ENCODE measurements around the gene TEX14.

TEX14 gene

DNA sequence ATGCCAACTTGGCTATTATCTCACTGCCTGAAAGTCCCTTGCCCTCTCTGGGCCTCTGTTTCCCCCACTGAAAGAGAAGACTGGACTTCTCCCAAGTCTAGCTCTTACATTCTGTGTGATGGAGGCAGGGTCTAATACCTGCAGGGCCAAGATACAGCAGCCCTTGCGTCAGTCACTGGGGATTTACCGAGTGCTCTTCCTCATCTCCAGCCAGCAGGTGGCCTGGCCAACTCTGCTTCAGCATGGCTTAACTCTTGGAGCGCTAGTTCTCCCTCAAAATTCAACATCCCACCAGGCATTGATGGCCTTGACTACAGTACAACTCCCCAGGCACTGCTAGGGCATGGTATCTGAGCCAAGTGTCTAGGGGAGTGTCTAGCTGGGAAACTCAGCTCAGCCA is 157.5 kb downstream of the TEX14 start:
- peak overlapping the region; percentile 92 for H3K27ac ChIP-seq
- peak; percentile 69 for TF ChIP-seq CTCF (IDR thresholded peaks at IDR 0.05; ENCODE audit: low read depth, low read length)
- H3K36me3 ChIP-seq = no peaks in the 10 kb centered on the region
- H3K27me3 ChIP-seq (ENCODE audit: insufficient read depth, low read depth, severe bottlenecking) = no peaks in the 10 kb centered on the region
- no peaks in the 10 kb centered on the region for H3K9me3 ChIP-seq (ENCODE audit: severe bottlenecking)
- H3K4me3 ChIP-seq (ENCODE audit: low read depth, low read length) = no peak overlapping the region
- peak; percentile 55 for DNase-seq

GRCh38 chr17:58533616-58534188 is 158.1 kb downstream of the TEX14 start:
- no peaks in the 10 kb centered on the region for H3K36me3 ChIP-seq
- no peak overlapping the region for H3K4me3 ChIP-seq (ENCODE audit: low read depth, low read length)
- no peak for DNase-seq
- no peaks in the 10 kb centered on the region for H3K27me3 ChIP-seq (ENCODE audit: insufficient read depth, low read depth, severe bottlenecking)
- no peak for TF ChIP-seq CTCF (IDR thresholded peaks at IDR 0.05; ENCODE audit: low read depth, low read length)
- H3K9me3 ChIP-seq (ENCODE audit: severe bottlenecking) = no peaks in the 10 kb centered on the region
- peak overlapping the region; percentile 92 for H3K27ac ChIP-seq

DNA sequence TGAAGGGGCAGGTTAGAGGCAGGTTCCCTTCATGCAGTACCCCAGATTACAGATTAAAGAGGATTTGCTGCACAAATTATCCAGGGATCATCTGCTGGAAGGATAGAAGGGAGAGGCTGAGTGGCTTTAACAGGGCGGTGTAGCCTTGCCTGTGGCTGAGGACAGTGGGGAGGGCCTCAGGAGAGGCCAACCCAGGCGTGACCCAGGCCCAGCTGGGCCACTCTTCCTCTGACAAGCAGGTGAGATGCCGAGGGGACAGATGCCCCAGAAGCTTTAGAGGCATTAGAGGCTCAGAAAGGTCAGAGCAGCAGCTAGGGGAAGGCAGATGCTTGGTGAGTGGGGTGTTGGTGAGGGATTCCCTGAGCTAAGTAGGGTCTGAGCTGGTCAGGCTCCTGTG is 159.3 kb downstream of the TEX14 start:
- Histone ChIP-seq H3K4me3 (ENCODE audit: low read depth, low read length) (peak overlapping the region; percentile 82), H3K27me3 (ENCODE audit: insufficient read depth, low read depth, severe bottlenecking) (no peaks in the 10 kb centered on the region), H3K9me3 (ENCODE audit: severe bottlenecking) (no peaks in the 10 kb centered on the region), H3K36me3 (no peaks in the 10 kb centered on the region), H3K27ac (peak overlapping the region; percentile 95)
- 0 out of 2 replicates have a peak, but pooled peaks have one; percentile 1 for TF ChIP-seq CTCF (IDR thresholded peaks at IDR 0.05; ENCODE audit: low read depth, low read length)
- DNase-seq = peak; percentile 99

DNA sequence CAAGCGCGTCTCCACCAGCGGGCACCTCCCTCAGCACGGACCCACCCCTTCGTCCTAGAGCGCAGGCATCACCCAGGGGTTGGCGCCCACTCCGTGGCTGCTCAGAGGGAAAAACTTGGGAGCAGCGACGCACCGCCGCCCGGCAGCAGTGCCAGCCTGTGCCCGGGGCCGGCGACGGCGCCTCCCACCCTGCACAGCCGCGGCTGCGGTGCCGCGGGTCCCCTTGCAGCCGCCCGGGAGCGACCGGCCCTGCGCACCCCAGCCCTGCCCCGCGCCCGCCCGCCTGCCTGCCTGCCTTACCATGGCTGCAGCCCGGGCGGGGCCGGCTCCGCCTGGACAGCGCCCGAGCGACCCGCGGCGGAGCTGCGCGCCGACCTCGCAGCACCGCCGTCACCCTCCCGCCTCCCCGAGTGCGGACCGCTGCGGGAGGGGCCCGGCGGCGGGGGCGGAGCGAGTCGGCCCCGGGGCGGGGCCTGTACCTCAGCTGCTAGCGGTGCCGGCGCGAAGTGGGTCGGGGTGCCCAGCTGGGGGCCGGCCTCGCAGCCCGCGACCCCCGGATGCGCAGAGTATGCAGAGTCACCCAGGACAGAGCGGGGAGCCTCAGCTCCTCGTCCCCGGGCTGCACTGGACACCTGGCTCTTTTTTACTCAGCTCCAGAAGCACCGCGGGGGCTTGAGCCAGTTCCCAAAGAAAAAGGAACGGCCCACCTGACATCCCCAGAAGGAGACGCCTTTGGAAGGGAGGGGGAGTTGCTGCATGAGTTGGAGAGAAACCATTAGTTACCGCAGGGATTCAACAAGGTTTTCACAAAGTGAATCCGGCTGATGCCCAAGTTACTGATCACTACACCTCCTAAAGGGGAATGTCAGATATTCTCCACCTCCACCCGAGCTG is 159.9 kb downstream of the TEX14 start:
- no peak for TF ChIP-seq CTCF (IDR thresholded peaks at IDR 0.05; ENCODE audit: low read depth, low read length)
- peak overlapping the region; percentile 95 for H3K27ac ChIP-seq
- no peaks in the 10 kb centered on the region for H3K36me3 ChIP-seq
- H3K4me3 ChIP-seq (ENCODE audit: low read depth, low read length) = peak overlapping the region; percentile 82
- DNase-seq = peak; percentile 79
- no peaks in the 10 kb centered on the region for H3K27me3 ChIP-seq (ENCODE audit: insufficient read depth, low read depth, severe bottlenecking)
- no peaks in the 10 kb centered on the region for H3K9me3 ChIP-seq (ENCODE audit: severe bottlenecking)

GRCh38 chr17:58531122-58531521 is 160.7 kb downstream of the TEX14 start:
- peak overlapping the region; percentile 95 for H3K27ac ChIP-seq
- TF ChIP-seq CTCF (IDR thresholded peaks at IDR 0.05; ENCODE audit: low read depth, low read length) = no peak
- H3K36me3 ChIP-seq = peaks cover 7% of the 10 kb centered on the region
- no peaks in the 10 kb centered on the region for H3K9me3 ChIP-seq (ENCODE audit: severe bottlenecking)
- peak; percentile 81 for DNase-seq
- H3K4me3 ChIP-seq (ENCODE audit: low read depth, low read length) = peak overlapping the region; percentile 82
- no peaks in the 10 kb centered on the region for H3K27me3 ChIP-seq (ENCODE audit: insufficient read depth, low read depth, severe bottlenecking)
